ENCODE measurements around the gene CASS4.

DNA sequence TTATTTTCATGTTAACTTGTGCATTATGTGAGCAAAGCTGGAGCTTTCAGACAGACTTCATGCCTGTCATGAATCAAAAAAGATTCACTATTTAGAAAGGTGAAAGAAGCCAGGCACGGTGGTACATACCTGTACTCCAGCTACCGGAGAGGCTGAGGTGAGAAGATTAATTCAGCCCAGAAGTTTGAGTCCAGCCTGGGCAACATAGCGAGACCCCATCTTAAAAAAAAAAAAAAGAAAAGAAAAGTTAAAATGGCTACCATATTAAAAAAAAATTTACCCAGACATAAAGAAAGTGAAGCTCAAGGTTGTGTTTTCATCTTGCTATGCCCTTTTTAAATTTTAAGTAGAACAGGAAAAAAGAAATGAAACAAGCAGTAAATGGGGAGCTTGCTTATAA lies 889 bp downstream of the CASS4 start:
- TF ChIP-seq, protein P1, sequence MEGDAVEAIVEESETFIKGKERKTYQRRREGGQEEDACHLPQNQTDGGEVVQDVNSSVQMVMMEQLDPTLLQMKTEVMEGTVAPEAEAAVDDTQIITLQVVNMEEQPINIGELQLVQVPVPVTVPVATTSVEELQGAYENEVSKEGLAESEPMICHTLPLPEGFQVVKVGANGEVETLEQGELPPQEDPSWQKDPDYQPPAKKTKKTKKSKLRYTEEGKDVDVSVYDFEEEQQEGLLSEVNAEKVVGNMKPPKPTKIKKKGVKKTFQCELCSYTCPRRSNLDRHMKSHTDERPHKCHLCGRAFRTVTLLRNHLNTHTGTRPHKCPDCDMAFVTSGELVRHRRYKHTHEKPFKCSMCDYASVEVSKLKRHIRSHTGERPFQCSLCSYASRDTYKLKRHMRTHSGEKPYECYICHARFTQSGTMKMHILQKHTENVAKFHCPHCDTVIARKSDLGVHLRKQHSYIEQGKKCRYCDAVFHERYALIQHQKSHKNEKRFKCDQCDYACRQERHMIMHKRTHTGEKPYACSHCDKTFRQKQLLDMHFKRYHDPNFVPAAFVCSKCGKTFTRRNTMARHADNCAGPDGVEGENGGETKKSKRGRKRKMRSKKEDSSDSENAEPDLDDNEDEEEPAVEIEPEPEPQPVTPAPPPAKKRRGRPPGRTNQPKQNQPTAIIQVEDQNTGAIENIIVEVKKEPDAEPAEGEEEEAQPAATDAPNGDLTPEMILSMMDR (conservative IDR thresholded peaks at IDR 0.05; ENCODE audit: low read depth, low read length), result no peak
- TF ChIP-seq EZH2 (IDR thresholded peaks at IDR 0.05; ENCODE audit: borderline replicate concordance, low read depth, low read length, poor library complexity, severe bottlenecking), result no peak
